Psoas muscle (tissue), 8 donors: ENCODE results near the gene PIP5K1B. TPM values are rescaled to one million over a fixed set of nuclear protein-coding genes. Genes with fewer than 3 reads are reported as not detected.
A peak's percentile ranks its signal among the peaks of the same experiment; 100 is the strongest.

ENCODE experiments used
- ATAC-seq, 4 donors: fragments of 200-7000 bp; cut with Tn5 transposase; one replicate each; pipeline ENCODE4 v1.9.1; 2020; ENCODE audit warnings: moderate library complexity in 3 of 4, mild to moderate bottlenecking in 2 of 4
- DNase-seq, 2 donors: peaks; one replicate each; pipeline ENCODE4 v3.0.0-alpha.2; 2020
- H3K27ac ChIP-seq: fragments of 200-600 bp; one replicate; pipeline ENCODE4 v1.8.0; 2022
- H3K27me3 ChIP-seq, 3 donors: fragments of 200-600 bp in 1 of 3; one replicate each; pipeline versions ENCODE4 v1.6.1 to v1.8.0; 2013 to 2022; ENCODE audit warnings: low read length in 2 of 3, mild to moderate bottlenecking in 2 of 3, moderate library complexity in 1 of 3; ENCODE audit not compliant: insufficient read depth in 3 of 3
- H3K36me3 ChIP-seq, 2 donors: fragments of 200-600 bp in 1 of 2; one replicate each; pipeline versions ENCODE4 v1.6.1 to v1.8.0; 2013 to 2022; ENCODE audit warnings: low read depth in 1 of 2, mild to moderate bottlenecking in 1 of 2, moderate library complexity in 1 of 2; ENCODE audit not compliant: insufficient read depth in 1 of 2
- H3K4me1 ChIP-seq: fragments of 200-600 bp; one replicate; pipeline ENCODE4 v1.8.0; 2022
- H3K4me3 ChIP-seq: fragments of 200-600 bp; one replicate; pipeline ENCODE4 v1.8.0; 2022; ENCODE audit warnings: mild to moderate bottlenecking
- H3K9me3 ChIP-seq: fragments of 200-600 bp; one replicate; pipeline ENCODE4 v1.8.0; 2022
- WGBS, 3 donors: extraction: QIAGEN DNeasy Blood & Tissue Kit; methylation state at CpG; one replicate each; pipeline versions ENCODE4 v1.1.6 to v1.1.7; 2013; 5-methylcytosine and 5-hydroxymethylcytosine counted together
- intact Hi-C, 2 donors: fragments of 100-400 bp; cut with DNase I; formaldehyde crosslinking; loops; one replicate each; pipeline versions ENCODE4 v1.11.0 to v1.14.2; 2022
- polyA plus RNA-seq, 3 donors: library from polyadenylated mRNA; stranded (reverse); fragments of 200-250 nt; gene quantifications; one replicate each; pipeline ENCODE4 v1.2.3, GENCODE V29; 2013
- total RNA-seq, 4 donors: library from RNA; stranded (reverse); fragmentation: NEBNext Ultra II Directional in 2 of 4; extraction: Animal tissue kit (Norgen Biotek cat#: 25700) in 2 of 4; gene quantifications; one replicate each; pipeline versions ENCODE4 v1.2.1 to v1.2.4, GENCODE V29; 2021 to 2023
- TF ChIP-seq, protein P1 (sequence below): fragments of 200-600 bp; IDR thresholded peaks from one replicate; pipeline ENCODE4 v1.8.0; 2022; ENCODE audit warnings: antibody characterized with exemption
- donor health status: healthy with polysubstance abuse.
- donor health status: DM: no; HTN: no; CAD: no; lungs with moderate emphysema.
- donor health status: Bipolar disorder and iron deficiency.
- donor health status: healthy.
- donor health status: DM: yes; HTN: yes; CAD: no.
- donor health status: DM: no; HTN: no; CAD: no.
- donor health status: DM: no; HTN: no; CAD: no.
- donor health status: DM: yes; HTN: yes; CAD: no.

PIP5K1B gene
- total and polyA plus RNA-seq, 7 donors, result 0.48 to 2.5 (median 1.7) TPM

GRCh38 chr9:68685770-68686169 is 19.3 kb upstream of the PIP5K1B start:
- Histone ChIP-seq H3K4me3 (no peak overlapping the region), H3K27ac (no peak overlapping the region), H3K27me3 (peaks cover 0 to 18% (median 0%) of the 10 kb centered on the region in 3 donors), H3K36me3 (no peaks in the 10 kb centered on the region), H3K4me1 (no peaks in the 10 kb centered on the region), H3K9me3 (no peaks in the 10 kb centered on the region)
- TF ChIP-seq, protein P1, sequence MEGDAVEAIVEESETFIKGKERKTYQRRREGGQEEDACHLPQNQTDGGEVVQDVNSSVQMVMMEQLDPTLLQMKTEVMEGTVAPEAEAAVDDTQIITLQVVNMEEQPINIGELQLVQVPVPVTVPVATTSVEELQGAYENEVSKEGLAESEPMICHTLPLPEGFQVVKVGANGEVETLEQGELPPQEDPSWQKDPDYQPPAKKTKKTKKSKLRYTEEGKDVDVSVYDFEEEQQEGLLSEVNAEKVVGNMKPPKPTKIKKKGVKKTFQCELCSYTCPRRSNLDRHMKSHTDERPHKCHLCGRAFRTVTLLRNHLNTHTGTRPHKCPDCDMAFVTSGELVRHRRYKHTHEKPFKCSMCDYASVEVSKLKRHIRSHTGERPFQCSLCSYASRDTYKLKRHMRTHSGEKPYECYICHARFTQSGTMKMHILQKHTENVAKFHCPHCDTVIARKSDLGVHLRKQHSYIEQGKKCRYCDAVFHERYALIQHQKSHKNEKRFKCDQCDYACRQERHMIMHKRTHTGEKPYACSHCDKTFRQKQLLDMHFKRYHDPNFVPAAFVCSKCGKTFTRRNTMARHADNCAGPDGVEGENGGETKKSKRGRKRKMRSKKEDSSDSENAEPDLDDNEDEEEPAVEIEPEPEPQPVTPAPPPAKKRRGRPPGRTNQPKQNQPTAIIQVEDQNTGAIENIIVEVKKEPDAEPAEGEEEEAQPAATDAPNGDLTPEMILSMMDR, result no peak
- intact Hi-C loops, result no loop called here
- DNase-seq (no peak), ATAC-seq (no peak)
- 51 to 69% (median 57%) methylated on average over 3 of the region's 3 CpGs for WGBS, 3 donors

DNA sequence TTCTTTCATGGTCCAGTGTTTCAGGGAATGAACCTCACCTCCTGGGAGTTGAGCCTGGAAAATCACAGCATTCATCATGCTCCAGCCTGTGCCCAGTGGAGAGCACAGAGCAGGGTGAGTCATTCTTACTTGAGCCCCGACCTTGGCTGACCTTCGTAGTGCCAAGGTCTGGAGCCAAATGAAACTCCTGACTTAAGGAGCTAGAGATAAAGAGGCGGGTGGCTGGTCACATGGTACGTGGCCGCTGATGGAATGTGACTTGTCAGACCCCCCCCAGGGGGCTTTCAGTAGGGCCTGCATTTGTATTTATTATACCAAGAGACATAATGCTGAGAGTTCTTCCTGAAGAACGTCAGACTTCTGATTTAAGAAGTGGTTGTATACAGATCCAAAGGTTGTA is 15.0 kb upstream of the PIP5K1B start:
- Histone ChIP-seq H3K27me3 (peaks cover 0 to 3% (median 0%) of the 10 kb centered on the region in 3 donors), H3K9me3 (no peaks in the 10 kb centered on the region), H3K4me3 (no peak overlapping the region), H3K27ac (no peak overlapping the region), H3K4me1 (no peaks in the 10 kb centered on the region), H3K36me3 (no peaks in the 10 kb centered on the region)
- WGBS, 3 donors, result 23 to 33% (median 24%) methylated on average over 6 of the region's 6 CpGs
- ATAC-seq, result peak; percentile 53 to 82 (median 76)
- TF ChIP-seq, protein P1, result no peak
- no peak for DNase-seq
- intact Hi-C loops, result loop anchor here in 1 of 2 donors (5.0 kb wide), 1 partner anchor 43 kb away; no protein-coding TSS in a partner anchor

DNA sequence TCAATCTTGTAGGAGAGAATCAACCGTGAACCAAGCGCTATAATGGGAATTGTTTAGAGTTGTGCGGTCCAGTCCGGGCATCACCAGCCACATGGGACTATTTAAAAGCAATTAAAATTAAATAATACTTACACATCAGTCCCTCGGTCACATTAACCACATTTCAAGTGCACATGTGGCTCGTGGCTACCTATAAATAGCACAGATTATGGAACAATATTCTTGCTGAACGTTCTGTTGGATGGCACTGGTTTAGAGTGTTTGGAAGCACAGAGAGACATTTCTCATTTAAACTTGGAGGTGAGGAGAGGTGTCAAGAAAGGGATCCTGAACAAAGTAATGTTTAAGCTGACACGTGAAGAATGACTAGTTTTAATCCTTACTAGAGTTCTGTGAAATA is 12.5 kb upstream of the PIP5K1B start:
- no peaks in the 10 kb centered on the region for H3K4me1 ChIP-seq
- intact Hi-C loops, result loop anchor here in 1 of 2 donors (5.0 kb wide), 1 partner anchor 45 kb away; no protein-coding TSS in a partner anchor
- no peaks in the 10 kb centered on the region for H3K9me3 ChIP-seq
- 67 to 73% (median 72%) methylated on average over 8 of the region's 8 CpGs for WGBS, 3 donors
- no peak overlapping the region for H3K4me3 ChIP-seq
- ATAC-seq, result no peak
- no peak for DNase-seq
- no peaks in the 10 kb centered on the region for H3K36me3 ChIP-seq
- H3K27me3 ChIP-seq, result peaks cover 0 to 8% (median 6%) of the 10 kb centered on the region in 3 donors
- TF ChIP-seq, protein P1, result no peak
- H3K27ac ChIP-seq, result no peak overlapping the region

- 84 to 85% (median 84%) methylated on average over 4 of the region's 4 CpGs for WGBS, 3 donors
- TF ChIP-seq, protein P1, result no peak
- H3K4me1 ChIP-seq, result no peaks in the 10 kb centered on the region
- no peak overlapping the region for H3K27ac ChIP-seq
- no peaks in the 10 kb centered on the region for H3K9me3 ChIP-seq
- peaks cover 0 to 8% (median 8%) of the 10 kb centered on the region in 3 donors for H3K27me3 ChIP-seq
- no peak overlapping the region for H3K4me3 ChIP-seq
- ATAC-seq (no peak), DNase-seq (no peak)
- intact Hi-C loops, result loop anchor here in 1 of 2 donors (5.0 kb wide), 1 partner anchor 47 kb away; no protein-coding TSS in a partner anchor
- H3K36me3 ChIP-seq, result no peaks in the 10 kb centered on the region
Measured at GRCh38 chr9:68694125-68694524, 10.9 kb upstream of the PIP5K1B start.

GRCh38 chr9:68697851-68698250 is 7.2 kb upstream of the PIP5K1B start:
- H3K27me3 ChIP-seq, result peaks cover 0 to 8% (median 8%) of the 10 kb centered on the region in 3 donors
- TF ChIP-seq, protein P1, result no peak
- ATAC-seq (no peak), DNase-seq (no peak)
- no peak overlapping the region for H3K4me3 ChIP-seq
- WGBS, 3 donors, result 28 to 40% (median 39%) methylated on average over 4 of the region's 4 CpGs
- H3K27ac ChIP-seq, result no peak overlapping the region
- intact Hi-C loops, result no loop called here
- H3K4me1 ChIP-seq, result no peaks in the 10 kb centered on the region
- no peaks in the 10 kb centered on the region for H3K9me3 ChIP-seq
- H3K36me3 ChIP-seq, result no peaks in the 10 kb centered on the region
